ENCODE measurements around the gene EXOC8.

EXOC8 gene

DNA sequence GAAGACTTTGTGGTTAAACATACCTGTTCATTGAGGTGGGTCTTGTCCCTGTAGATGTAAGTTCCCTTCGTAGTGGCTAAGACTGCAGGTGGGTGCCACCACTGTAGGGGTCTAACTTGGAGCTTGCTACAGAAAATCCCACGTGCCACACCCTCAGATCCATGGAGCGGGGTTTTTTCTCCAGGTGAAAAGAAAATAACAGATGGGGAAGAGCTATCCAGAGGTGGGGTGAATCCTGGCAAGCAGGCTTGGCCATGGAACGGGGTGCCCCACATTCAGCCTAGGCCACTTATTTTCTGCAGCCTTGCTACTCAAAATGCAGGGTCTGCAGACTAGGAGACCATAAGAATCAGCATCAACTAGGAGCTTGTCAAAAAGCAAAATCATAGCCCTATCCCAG, 24.0 kb downstream of the EXOC8 start:
- DNase-seq: no peak

DNA sequence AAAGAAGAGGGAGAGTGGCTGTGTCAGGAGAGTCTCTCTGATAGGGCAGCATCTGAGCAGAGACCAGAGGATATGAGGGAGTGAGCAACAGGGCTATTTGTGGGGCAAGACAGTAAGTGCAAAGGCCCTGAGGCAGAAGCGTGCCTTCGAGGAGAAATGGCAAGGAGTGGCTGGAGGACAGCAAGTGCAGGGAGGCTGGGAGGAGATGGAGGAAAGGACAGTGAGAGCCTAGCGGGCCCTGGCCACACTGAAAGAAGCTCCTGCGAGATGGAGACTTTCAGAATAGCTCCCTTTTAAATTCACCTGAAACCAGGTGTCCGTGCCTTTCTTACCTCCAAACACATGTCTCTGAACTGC, 25.2 kb downstream of the EXOC8 start:
- no peak for DNase-seq

DNA sequence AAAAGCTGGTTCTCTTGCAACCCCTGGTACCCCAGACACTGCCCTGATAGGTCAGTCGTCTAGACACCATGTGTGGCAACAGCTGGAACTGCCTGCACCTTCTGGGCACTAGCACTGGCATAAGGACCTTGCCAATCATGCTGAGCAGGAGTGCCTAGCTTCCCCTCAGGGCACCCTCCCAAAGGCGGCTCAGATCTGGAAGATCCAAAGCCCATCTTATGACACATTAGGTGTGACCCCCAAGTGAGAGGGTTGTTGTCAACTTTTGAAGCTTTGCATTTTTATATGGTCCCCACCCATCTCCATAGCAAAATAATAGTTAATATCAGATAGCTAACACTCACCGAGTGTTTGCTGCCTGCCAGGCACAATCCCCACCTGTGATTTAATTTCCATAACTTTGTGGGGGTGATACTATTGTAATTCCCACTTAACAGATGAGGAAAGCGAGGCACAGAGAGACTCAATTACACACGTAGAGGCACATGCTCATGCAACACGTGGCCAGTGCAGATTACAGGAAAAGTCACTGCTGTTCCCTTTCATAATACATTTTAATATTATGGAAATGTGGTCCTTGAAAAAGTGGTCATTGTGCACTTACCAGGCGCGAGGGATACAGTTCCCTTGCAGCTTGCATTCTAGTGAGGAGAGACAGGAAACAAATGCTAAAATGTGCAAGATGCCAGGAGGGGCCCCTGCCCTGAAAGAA, 25.8 kb downstream of the EXOC8 start:
- no peak for DNase-seq

DNA sequence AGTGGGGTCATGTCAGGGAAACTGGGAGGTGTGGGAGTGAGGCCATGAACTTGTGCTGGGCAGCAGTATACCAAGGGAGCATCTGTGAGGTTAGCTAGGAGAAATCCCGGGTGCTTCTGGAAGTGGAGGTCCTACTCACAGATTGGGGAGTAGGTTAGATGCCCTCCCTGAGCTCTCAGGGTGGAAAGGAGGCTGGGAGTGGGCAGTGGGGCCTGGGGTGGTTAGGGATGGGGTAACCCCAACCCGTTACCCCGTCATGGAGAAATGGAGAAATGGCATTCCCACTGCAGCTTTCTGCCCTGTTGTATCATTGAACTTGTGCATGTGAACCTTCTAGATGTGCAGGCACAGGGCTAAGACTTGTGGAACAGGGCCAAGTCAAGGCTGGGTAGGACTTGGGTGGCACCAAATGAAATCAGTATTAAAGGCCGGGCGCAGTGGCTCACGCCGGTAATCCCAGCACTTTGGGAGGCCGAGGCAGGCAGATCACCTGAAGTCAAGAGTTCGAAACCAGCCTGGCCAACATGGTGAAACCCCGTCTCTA, 27.2 kb downstream of the EXOC8 start:
- DNase-seq: no peak

DNA sequence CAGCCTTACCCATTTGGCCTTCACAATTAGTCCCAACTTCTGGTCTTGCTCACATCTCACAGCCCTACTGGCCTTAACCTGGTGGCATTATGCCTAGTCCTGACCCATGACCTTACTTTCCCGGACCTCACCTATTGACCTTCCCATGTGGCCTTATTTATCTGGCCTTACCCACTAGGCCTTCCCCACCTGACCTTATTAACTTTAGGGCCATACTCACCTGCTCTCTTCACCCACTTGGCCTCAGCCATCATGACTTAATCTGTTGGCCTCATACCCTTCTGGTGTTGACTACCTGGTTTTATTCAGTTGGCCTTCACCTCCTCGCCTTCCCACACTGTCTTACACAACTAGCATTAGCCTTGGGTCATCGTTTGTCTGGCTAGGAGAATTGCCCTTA, 35.7 kb downstream of the EXOC8 start:
- no peak for DNase-seq

DNA sequence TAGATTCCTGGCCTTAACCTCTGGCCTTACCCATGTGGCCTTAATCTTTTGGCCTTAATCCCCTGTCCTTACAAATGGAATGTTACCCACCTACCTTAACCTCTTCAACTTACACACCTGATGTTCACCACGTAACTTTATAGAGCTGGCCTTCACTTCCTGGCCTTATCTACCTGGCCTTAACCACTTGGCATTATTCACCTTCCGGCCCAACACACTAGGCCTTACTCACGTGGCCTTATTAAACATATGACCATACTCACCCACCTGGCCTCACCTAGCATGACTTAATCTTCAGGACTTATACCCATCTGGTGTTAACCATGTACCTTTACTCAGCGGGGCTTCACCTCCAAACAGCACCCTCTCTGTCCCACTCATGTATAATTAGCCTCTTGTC, 41.7 kb downstream of the EXOC8 start:
- no peak for DNase-seq

DNA sequence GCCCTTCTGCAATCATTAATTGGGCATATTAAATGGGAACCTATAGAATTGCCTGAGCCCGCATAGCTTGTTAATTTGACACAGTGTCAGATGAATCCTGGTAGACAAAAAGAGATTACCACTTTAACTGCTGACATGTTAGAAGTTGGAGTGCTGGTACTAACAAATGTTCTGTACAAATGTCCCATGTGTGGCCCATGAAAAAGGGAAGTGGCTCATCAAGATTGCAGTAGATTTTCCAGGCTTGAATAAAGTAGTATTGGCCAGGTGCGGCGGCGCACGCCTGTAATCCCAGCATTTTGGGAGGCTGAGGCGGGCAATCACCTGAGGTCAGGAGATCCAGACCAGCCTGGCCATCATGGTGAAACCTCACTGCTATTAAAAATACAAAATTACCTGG, 51.0 kb downstream of the EXOC8 start:
- no peak for DNase-seq

DNA sequence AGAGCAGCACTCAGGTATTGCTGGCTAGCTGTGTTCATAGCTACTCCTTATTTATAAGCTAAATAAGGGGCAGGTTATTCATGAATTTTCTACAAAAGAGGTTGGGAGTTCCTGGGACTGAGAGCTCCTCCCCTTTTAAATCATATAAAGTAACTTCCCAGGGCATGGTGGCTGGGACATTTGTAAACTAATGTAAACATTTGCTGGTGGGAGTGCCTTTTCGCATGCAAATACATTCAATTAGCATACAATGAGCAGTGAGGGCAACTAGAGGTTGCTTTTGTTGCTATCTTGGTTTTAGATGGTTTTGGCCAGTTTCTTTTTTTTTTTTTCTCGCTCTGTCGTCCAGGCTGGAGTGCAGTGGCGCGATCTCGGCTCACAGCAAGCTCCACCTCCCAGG, 53.2 kb downstream of the EXOC8 start:
- DNase-seq: no peak

All from CD4-positive, alpha-beta T cell treated with Interleukin-17A for 4 hours (primary cell).